Adrenal gland (tissue), 12 donors: Measurements from ENCODE around the gene CFAP45. TPM values are rescaled to one million over a fixed set of nuclear protein-coding genes. Genes with fewer than 3 reads are reported as not detected.
"Not testable (repeated sequence)": the region's sequence is repeated elsewhere in the genome, so short reads cannot be mapped to it uniquely, and the experiment has no call there.

ENCODE experiments used
- DNase-seq, 7 donors: peaks; one replicate each; pipeline ENCODE4 v3.0.0-alpha.2; 2019 to 2020
- H3K27ac ChIP-seq, 5 donors: fragments of 200-600 bp; sonication (generic) in 4 of 5; 1 replicate in 3 of 5; 2 replicates in 2 of 5; pipeline versions ENCODE4 v1.5.1 to v1.8.0; 2016 to 2020; ENCODE audit warnings: mild to moderate bottlenecking in 1 of 5
- H3K27me3 ChIP-seq: fragments of 200-600 bp; 2 replicates; pipeline ENCODE4 v1.8.0; 2021
- H3K36me3 ChIP-seq, 2 donors: fragments of 200-600 bp; replicated peaks in 1 of 2; 1 replicate in 1 of 2; 2 replicates in 1 of 2; pipeline versions ENCODE4 v1.5.1 to v1.8.0; 2018 to 2022
- H3K4me1 ChIP-seq, 2 donors: fragments of 200-600 bp; replicated peaks in 1 of 2; 1 replicate in 1 of 2; 2 replicates in 1 of 2; pipeline versions ENCODE4 v1.5.1 to v1.8.0; 2018 to 2021
- H3K4me3 ChIP-seq, 4 donors: fragments of 200-600 bp; sonication (generic) in 3 of 4; one replicate each; pipeline ENCODE4 v1.5.1; 2016 to 2018
- H3K9me3 ChIP-seq, 3 donors: fragments of 200-600 bp; sonication (generic) in 1 of 3; replicated peaks in 1 of 3; 1 replicate in 2 of 3; 2 replicates in 1 of 3; pipeline versions ENCODE4 v1.5.1 to v1.8.0; 2016 to 2021
- CTCF ChIP-seq, 6 experiments: fragments of 450-650 bp in 4 of 6; fragments of 200-600 bp in 2 of 6; sonication (generic) in 1 of 6; IDR thresholded peaks; 1 replicate in 5 of 6; 2 replicates in 1 of 6; pipeline versions ENCODE4 v1.5.1 to v1.8.0; 2016 to 2021; ENCODE audit warnings: antibody characterized with exemption in 6 of 6, mild to moderate bottlenecking in 2 of 6, moderate library complexity in 1 of 6
- POLR2A ChIP-seq, 2 donors: fragments of 450-650 bp; IDR thresholded peaks; one replicate each; pipeline ENCODE4 v1.6.1; 2017; ENCODE audit warnings: antibody characterized with exemption in 2 of 2, mild to moderate bottlenecking in 2 of 2, moderate library complexity in 1 of 2
- WGBS, 4 donors: extraction: QIAGEN DNeasy Blood & Tissue Kit in 2 of 4; methylation state at CpG; one replicate each; pipeline versions ENCODE4 v1.1.5 to v1.1.7; 2013 to 2017; 5-methylcytosine and 5-hydroxymethylcytosine counted together
- intact Hi-C, 2 donors: fragments of 100-400 bp; cut with DNase I; formaldehyde crosslinking; loops; one replicate each; pipeline versions ENCODE4 v1.14.1 to v1.15.0; 2022 to 2023
- polyA plus RNA-seq, 3 donors: library from polyadenylated mRNA; stranded (reverse); fragments of 200-250 nt in 2 of 3; fragments of 350-450 nt in 1 of 3; fragmentation: Illumina TruSeq in 1 of 3; extraction: RNeasy Lipid Tissue Mini Kit (QIAGEN cat#74804) in 1 of 3; gene quantifications; one replicate each; pipeline ENCODE4 v1.2.3, GENCODE V29; 2013 to 2014
- total RNA-seq, 9 donors: library from RNA; depleted of rRNA in 4 of 9; stranded (reverse); fragments of >200 nt in 4 of 9; fragments of 120-200 nt in 1 of 9; fragmentation: NEBNext Ultra II Directional in 1 of 9; extraction: Animal tissue kit (Norgen Biotek cat#: 25700) in 1 of 9; gene quantifications; one replicate each; pipeline versions ENCODE4 v1.1.0 to v1.2.4, GENCODE V29; 2013 to 2023
- donor health status: healthy with polysubstance abuse.
- donor health status: Bipolar disorder and iron deficiency.
- donor health status: DM: yes; HTN: yes; CAD: no.
- donor health status: DM: no; HTN: no; CAD: no.
- donor health status: DM: no; HTN: no; CAD: no.
- donor health status: DM: yes; HTN: yes; CAD: no.

Gene CFAP45
- total and polyA plus RNA-seq, 12 donors, result 0.14 to 0.81 (median 0.35) TPM; not detected in 6

GRCh38 chr1:159902541-159902940 lies 2.6 kb upstream of the CFAP45 start:
- H3K27ac ChIP-seq, result no peak overlapping the region
- no peaks in the 10 kb centered on the region for H3K27me3 ChIP-seq
- H3K9me3 ChIP-seq, result no peaks in the 10 kb centered on the region
- peaks cover 3 to 12% of the 10 kb centered on the region in 2 donors for H3K4me1 ChIP-seq
- intact Hi-C loops, result no loop called here
- WGBS, 4 donors, result 82 to 100% (median 86%) methylated on average over 3 of the region's 3 CpGs
- H3K4me3 ChIP-seq, result no peak overlapping the region
- DNase-seq, result no peak
- no peaks in the 10 kb centered on the region for H3K36me3 ChIP-seq
- no peak for TF ChIP-seq CTCF (IDR thresholded peaks at IDR 0.05)
- no peak for TF ChIP-seq POLR2A (IDR thresholded peaks at IDR 0.05)

- no peaks in the 10 kb centered on the region for H3K36me3 ChIP-seq
- 43 to 50% (median 44%) methylated on average over 2 of the region's 2 CpGs for WGBS, 4 donors
- no peak for DNase-seq
- no peak overlapping the region for H3K4me3 ChIP-seq
- H3K4me1 ChIP-seq, result peaks cover 3 to 18% of the 10 kb centered on the region in 2 donors
- no peak overlapping the region for H3K27ac ChIP-seq
- H3K27me3 ChIP-seq, result no peaks in the 10 kb centered on the region
- no peaks in the 10 kb centered on the region for H3K9me3 ChIP-seq
- TF ChIP-seq POLR2A (IDR thresholded peaks at IDR 0.05) (no peak), CTCF (IDR thresholded peaks at IDR 0.05) (no peak)
- intact Hi-C loops, result no loop called here
These were observed 893 bp upstream of the CFAP45 start for GRCh38 chr1:159900755-159901360.

GRCh38 chr1:159899634-159900033 lies 331 bp downstream of the CFAP45 start:
- WGBS, 4 donors, result 85 to 93% (median 89%) methylated on average over 12 to 15 of the region's 15 CpGs
- H3K36me3 ChIP-seq, H3K27ac ChIP-seq, intact Hi-C loops, H3K27me3 ChIP-seq, DNase-seq, H3K4me3 ChIP-seq, H3K9me3 ChIP-seq: not testable (repeated sequence)
- H3K4me1 ChIP-seq, result peaks cover 3 to 18% of the 10 kb centered on the region in 2 donors

- H3K27ac ChIP-seq, result no peak overlapping the region
- no peaks in the 10 kb centered on the region for H3K9me3 ChIP-seq
- WGBS, 4 donors, result 84 to 94% (median 88%) methylated on average over 3 of the region's 3 CpGs
- no peak for DNase-seq
- H3K27me3 ChIP-seq, result no peaks in the 10 kb centered on the region
- TF ChIP-seq POLR2A (IDR thresholded peaks at IDR 0.05) (no peak), CTCF (IDR thresholded peaks at IDR 0.05) (no peak)
- no peak overlapping the region for H3K4me3 ChIP-seq
- no peaks in the 10 kb centered on the region for H3K36me3 ChIP-seq
- peaks cover 3 to 18% of the 10 kb centered on the region in 2 donors for H3K4me1 ChIP-seq
- intact Hi-C loops, result no loop called here
These were observed 1.4 kb downstream of the CFAP45 start for GRCh38 chr1:159898527-159898926.

- Histone ChIP-seq H3K36me3 (no peaks in the 10 kb centered on the region), H3K9me3 (no peaks in the 10 kb centered on the region), H3K27me3 (no peaks in the 10 kb centered on the region), H3K4me3 (no peak overlapping the region), H3K4me1 (peaks cover 3 to 18% of the 10 kb centered on the region in 2 donors), H3K27ac (no peak overlapping the region)
- TF ChIP-seq CTCF (IDR thresholded peaks at IDR 0.05) (no peak), POLR2A (IDR thresholded peaks at IDR 0.05) (no peak)
- intact Hi-C loops, result no loop called here
- DNase-seq, result no peak
- 78 to 90% (median 81%) methylated on average over 3 of the region's 3 CpGs for WGBS, 4 donors
These were observed 2.0 kb downstream of the CFAP45 start for GRCh38 chr1:159897962-159898361.
